HG03469 (cell line): ENCODE measurements around the gene CYP3A4.
"Not testable (repeated sequence)": the region's sequence is repeated elsewhere in the genome, so short reads cannot be mapped to it uniquely, and the experiment has no call there.

ENCODE experiments used
- ATAC-seq: cut with Tn5 transposase; IDR thresholded peaks from one replicate; pipeline ENCODE4 v1.9.1; 2021; ENCODE audit warnings: mild to moderate bottlenecking, moderate library complexity, moderate number of reproducible peaks; ENCODE audit not compliant: unreplicated experiment

The CYP3A4 gene

GRCh38 chr7:99762680-99763327 is 21.2 kb downstream of the CYP3A4 start:
- ATAC-seq = no peak

- no peak for ATAC-seq
Observed at GRCh38 chr7:99755085-99755484, 28.9 kb downstream of the CYP3A4 start.

DNA sequence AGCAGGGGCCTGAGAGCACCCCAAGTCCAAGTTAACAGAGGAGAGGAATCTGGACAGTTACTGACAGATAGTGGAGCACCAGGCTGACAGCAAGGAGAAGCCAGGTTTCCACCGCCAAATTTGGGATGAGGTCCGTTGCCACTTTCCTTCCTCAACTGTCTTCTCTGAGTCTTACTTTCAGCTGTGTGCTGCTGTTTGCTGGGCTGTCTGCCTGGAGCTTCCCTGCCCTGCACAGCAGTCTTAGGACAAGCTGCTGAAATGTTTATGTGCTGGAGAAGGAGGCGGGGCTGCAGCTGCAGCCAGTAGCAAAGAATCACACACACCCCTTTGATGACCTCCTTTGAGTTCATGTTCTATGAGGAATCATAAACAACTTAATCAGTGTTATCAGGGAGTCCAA is 31.6 kb downstream of the CYP3A4 start:
- ATAC-seq = no peak

DNA sequence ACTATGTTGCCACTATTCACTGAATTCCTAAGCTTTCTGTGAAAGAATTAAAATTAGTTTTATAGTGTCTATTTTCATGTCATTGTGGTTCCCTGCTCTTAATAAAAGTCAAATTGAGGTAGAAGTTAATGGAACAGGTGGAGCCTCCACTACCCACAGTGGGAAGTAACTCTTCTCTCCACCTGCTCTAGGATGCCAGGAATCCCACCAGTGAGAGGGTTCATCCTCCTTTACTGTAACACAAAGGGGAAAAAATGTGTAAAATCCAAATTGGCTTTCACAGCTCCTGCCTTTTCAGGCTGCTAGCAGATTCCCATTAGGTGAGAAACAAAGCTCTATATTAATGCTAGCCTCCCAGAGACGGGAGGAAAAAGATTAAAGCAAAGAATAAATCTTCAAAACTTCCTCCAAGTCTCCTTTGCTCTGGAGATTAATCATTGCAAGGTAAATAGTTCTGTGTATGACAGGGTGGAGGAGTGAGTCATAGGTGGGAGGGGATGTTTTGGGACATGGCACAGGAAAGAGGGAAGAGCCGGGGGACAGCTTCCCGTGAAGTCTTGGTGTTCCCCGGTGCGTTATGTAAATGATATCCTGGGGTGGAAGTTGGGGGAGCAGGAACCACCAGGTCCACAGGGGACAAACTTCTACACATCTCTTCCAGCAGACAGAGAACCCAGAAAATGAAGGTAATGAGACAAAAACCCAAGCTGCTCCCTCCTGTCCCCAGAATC is 32.5 kb downstream of the CYP3A4 start:
- not testable (repeated sequence) for ATAC-seq

DNA sequence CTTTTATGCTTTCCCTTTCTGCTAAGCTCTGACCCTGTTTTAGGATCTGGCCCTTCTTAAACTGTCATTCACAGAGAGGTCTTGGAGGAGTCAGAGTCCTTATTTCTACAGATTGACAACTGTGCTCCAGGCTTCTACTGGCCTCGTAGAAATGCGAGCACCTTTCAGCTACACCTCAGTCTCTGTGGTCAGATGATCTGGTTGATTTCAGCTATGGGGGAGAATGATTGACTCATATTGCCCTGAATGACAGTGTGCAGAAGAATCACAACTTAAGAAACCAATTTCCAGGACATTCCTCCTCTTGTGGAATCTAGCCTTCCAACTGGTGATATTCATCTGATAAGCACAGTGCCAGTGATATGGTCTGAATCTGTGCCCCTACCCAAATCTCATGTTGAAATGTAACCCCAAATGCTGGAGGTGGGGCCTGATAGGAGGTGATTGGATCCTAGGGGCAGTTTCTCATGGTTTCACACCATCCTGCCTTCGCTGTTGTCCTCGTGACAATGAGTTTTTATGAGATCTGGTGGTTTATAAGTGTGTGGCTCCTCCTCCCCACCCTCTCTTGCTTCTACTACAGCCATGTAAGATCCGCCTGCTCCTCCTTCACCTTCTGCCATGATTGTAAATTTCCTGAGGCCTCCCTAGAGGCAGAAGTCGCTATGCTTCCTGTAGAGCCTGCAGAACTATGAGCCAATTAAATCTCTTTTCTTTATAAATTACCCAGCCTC is 35.0 kb downstream of the CYP3A4 start:
- ATAC-seq = no peak

DNA sequence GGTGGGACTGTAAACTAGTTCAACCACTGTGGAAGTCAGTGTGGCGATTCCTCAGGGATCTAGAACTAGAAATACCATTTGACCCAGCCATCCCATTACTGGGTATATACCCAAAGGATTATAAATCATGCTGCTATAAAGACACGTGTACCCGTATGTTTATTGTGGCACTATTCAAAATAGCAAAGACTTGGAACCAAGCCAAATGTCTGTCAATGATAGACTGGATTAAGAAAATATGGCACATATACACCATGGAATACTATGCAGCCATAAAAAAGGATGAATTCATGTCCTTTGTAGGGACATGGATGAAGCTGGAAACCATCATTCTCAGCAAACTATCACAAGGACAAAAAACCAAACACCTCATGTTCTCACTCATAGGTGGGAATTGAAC is 37.1 kb downstream of the CYP3A4 start:
- not testable (repeated sequence) for ATAC-seq

- not testable (repeated sequence) for ATAC-seq
Observed at GRCh38 chr7:99745395-99745794, 38.6 kb downstream of the CYP3A4 start.

DNA sequence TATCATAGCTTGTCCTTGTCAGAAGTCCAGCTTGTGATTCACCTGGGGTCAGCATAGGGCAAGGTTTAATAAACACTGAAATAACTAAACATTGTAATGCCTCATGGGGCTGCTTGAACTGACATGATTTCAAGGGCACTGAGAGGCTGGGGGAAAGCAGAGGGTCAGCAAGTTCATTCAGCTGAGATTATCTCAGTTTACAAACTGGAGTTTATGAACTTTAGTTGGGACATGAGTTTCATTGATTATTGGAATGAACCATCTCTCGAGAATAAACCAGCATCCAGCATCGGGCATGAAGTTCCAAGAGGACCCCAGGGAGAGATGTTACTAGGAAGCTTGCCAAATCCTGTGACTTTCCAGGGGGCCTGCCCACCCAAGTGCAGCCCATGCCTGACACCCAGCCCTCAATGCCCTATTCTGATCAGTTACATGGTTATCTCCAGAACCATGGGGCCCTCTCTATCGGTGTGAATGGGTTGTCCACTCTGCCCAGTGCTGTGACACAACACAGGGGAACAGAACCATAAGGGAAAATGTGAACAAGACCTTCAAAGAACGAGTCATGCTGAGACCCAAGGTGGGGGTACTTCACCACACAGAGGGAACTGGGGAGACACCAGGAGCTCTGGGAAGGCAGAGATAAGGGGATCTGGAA is 41.1 kb downstream of the CYP3A4 start:
- ATAC-seq = no peak

DNA sequence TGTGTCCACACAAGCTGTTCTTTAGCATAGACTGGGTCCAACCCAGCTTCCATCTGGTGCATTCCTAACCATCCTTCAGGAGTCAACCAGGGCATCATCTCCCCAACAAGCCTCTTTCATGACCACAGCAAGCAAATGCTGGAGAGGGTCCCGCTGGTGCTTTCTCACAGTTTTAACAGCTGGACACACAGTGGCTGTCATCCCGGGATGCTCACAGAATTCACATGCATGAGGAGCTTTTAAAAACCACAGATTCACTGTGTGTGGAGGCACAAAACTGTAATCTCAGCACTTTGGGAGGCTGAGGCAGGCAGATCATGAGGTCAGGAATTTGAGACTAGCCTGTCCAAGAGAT is 42.6 kb downstream of the CYP3A4 start:
- ATAC-seq = no peak

GRCh38 chr7:99740573-99741440 is 43.2 kb downstream of the CYP3A4 start:
- ATAC-seq = no peak

GRCh38 chr7:99739699-99740572 is 44.0 kb downstream of the CYP3A4 start:
- ATAC-seq = no peak

DNA sequence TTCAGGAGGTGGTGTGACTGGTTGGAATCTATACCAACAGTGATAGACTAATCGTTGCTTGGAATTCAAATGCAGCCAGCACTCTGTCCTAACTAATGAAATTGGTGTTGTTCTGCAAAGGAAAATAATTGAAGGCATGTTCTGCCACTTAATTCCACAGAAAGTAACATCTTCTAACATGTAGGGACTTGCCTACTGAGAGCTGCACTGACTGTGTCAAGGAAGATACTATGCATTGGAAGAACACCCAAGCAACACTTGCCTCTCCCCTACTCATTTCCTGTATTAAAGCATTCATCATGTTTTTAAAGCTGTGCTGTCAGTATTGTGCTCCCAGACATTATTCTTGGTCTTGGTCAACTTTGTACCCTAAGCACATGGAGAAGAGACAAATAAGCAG is 46.3 kb downstream of the CYP3A4 start:
- ATAC-seq = no peak

GRCh38 chr7:99736667-99737066 is 47.3 kb downstream of the CYP3A4 start:
- not testable (repeated sequence) for ATAC-seq

GRCh38 chr7:99734987-99735386 is 49.0 kb downstream of the CYP3A4 start, which contains the start of gene CYP3A7:
CYP3A7 (minus strand) TSS chr7:99735196; CDS start chr7:99735093, 103 bp downstream.
- no peak for ATAC-seq

DNA sequence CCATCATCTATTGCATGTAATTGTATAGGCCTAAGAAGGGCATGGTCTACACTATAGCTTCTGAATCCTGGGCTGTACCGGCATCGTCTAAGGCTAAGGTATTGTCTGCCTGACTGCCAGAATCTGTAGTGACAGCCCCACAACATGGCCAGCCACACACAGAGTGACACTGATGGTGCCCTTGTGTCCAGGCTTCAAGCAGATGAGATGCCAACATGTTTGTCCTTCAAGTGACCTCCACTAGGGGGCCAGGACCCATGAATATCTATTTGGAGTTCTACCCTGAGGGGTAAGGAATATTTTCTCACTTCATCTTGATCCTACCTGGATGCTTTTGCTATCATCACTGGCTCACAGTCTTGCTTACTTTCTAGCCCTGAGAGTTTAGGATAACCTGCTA is 50.5 kb downstream of the CYP3A4 start:
- no peak for ATAC-seq

DNA sequence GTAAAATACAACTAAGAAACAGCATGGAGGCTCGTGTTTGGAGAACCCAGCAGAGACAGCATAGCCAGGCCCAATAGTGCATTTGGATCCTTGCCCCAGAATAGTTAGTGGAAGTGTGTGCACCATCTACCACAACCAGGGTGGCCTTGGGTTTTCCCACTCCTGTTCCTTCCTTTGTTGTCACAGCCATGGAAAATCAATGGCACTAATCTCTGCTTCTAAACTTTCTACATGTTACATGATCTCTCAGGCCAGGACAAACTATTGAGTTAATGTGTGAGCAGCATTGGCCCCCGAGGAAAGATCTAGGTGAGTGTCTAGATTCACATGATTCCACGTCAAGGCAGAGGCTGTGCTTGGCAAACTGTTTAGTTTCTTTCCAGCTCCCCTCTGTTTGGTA is 51.0 kb downstream of the CYP3A4 start:
- ATAC-seq = no peak

- no peak for ATAC-seq
Observed at GRCh38 chr7:99731638-99732374, 52.2 kb downstream of the CYP3A4 start.

GRCh38 chr7:99730992-99731391 is 53.0 kb downstream of the CYP3A4 start:
- no peak for ATAC-seq
